SH-SY5Y (cell line): ENCODE data around the gene ARID4B.

Experiments used
- GATA2 ChIP-seq: IDR thresholded peaks from 2 replicates; pipeline ENCODE4 v1.6.1; 2011; ENCODE audit warnings: mild to moderate bottlenecking, low read depth, low read length
- GATA3 ChIP-seq: IDR thresholded peaks from 2 replicates; pipeline ENCODE4 v1.6.1; 2011; ENCODE audit warnings: low read depth, mild to moderate bottlenecking, low read length, moderate library complexity

DNA sequence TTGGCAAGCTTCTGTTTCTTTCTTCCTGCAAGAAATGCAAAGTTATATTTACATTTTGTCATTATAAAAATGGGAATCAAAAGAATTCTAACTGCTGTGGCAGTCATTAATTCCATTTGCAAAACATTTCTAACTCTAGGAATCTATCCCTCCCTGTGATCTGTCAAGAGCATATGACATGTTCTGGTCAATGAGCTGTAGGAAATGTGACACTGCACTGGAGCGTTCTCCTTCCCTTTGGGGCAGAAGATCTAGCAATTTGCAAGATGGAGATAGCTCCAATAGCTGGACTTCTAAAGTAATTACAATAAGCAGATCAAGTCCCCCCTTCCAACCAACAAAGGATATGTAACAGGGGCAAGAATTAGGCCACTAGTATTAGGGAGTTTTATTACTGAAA is 205.6 kb downstream of the ARID4B start:
- TF ChIP-seq GATA2 (no peak), GATA3 (no peak)
